GM12891 (cell line): Measurements from ENCODE around the gene FBLL1.
"Not testable (repeated sequence)": the region's sequence is repeated elsewhere in the genome, so short reads cannot be mapped to it uniquely, and the experiment has no call there.

Source experiments
- POLR2A ChIP-seq: IDR thresholded peaks from 2 replicates; pipeline ENCODE4 v1.6.1; 2011; ENCODE audit warnings: low read depth, low read length, control low read depth
- POLR2AphosphoS5 ChIP-seq: IDR thresholded peaks from 2 replicates; pipeline ENCODE4 v1.6.1; 2011; ENCODE audit warnings: low read depth, low read length, control low read depth
- TAF1 ChIP-seq: IDR thresholded peaks from 2 replicates; pipeline ENCODE4 v1.6.1; 2011; ENCODE audit warnings: low read depth, low read length, control low read depth

DNA sequence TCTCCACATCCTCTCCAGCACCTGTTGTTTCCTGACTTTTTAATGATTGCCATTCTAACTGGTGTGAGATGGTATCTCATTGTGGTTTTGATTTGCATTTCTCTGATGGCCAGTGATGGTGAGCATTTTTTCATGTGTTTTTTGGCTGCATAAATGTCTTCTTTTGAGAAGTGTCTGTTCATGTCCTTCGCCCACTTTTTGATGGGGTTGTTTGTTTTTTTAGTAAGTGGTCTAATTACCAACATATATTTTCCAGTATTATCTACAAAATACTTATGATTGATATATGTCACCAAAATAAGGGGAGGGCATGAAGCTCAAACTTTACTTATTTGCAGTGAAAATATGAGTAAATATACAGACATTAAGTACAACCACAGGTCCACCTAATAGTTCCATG lies 45.1 kb downstream of the FBLL1 start:
- TF ChIP-seq POLR2A, TAF1, POLR2AphosphoS5: not testable (repeated sequence)
